ENCODE measurements around the gene KIAA1755.

The KIAA1755 gene

GRCh38 chr20:38171675-38172043 lies 88.9 kb downstream of the KIAA1755 start:
- DNase-seq (ENCODE audit: low read depth), result no peak
- H3K4me3 ChIP-seq (ENCODE audit: low read depth, low read length), result no peak overlapping the region
- no peak for TF ChIP-seq CTCF (IDR thresholded peaks at IDR 0.05; ENCODE audit: insufficient read depth, low read depth, low read length, missing control alignments)

- H3K4me3 ChIP-seq (ENCODE audit: low read depth, low read length), result no peak overlapping the region
- no peak for DNase-seq (ENCODE audit: low read depth)
- no peak for TF ChIP-seq CTCF (IDR thresholded peaks at IDR 0.05; ENCODE audit: insufficient read depth, low read depth, low read length, missing control alignments)
These were observed 89.5 kb downstream of the KIAA1755 start for GRCh38 chr20:38170826-38171674.

DNA sequence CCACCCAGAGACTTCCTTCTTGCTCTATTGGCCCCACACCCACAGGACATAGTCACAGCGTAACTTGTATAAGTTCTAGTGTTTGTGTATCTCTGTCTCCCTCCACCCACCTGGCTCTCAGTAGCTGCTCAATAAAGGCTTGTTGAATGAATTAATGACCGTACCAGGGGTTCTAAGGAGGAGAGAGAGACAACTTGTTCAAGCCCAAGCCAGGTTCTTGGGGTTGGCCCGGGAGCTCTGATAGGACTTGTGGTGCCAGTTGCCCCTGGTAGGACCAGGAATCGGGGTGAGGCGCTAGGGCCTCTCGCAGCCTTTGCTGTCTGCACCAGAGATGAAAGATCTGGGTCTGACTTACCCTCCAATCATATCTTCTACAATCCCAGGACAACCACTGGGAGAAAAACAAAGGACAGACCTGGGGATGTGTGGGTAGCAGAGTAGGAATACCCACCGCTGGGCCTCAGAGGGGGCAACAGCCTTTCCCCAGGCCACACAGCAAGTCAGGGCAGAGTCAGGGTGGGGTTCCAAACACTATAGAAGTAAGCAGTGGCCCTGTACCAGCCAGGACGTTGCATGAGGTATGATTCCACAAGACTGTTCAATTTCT lies 90.2 kb downstream of the KIAA1755 start:
- no peak for DNase-seq (ENCODE audit: low read depth)
- no peak for TF ChIP-seq CTCF (IDR thresholded peaks at IDR 0.05; ENCODE audit: insufficient read depth, low read depth, low read length, missing control alignments)

GRCh38 chr20:38169636-38170193 lies 90.8 kb downstream of the KIAA1755 start:
- H3K4me3 ChIP-seq (ENCODE audit: low read depth, low read length), result no peak overlapping the region
- TF ChIP-seq CTCF (IDR thresholded peaks at IDR 0.05; ENCODE audit: insufficient read depth, low read depth, low read length, missing control alignments), result no peak
- DNase-seq (ENCODE audit: low read depth), result no peak

More for the DNA sequence above, 90.2 kb downstream of the KIAA1755 start:
- H3K4me3 ChIP-seq (ENCODE audit: low read depth, low read length), result no peak overlapping the region

GRCh38 chr20:38168791-38169589 lies 91.5 kb downstream of the KIAA1755 start:
- no peak overlapping the region for H3K4me3 ChIP-seq (ENCODE audit: low read depth, low read length)
- DNase-seq (ENCODE audit: low read depth), result no peak
- no peak for TF ChIP-seq CTCF (IDR thresholded peaks at IDR 0.05; ENCODE audit: insufficient read depth, low read depth, low read length, missing control alignments)

DNA sequence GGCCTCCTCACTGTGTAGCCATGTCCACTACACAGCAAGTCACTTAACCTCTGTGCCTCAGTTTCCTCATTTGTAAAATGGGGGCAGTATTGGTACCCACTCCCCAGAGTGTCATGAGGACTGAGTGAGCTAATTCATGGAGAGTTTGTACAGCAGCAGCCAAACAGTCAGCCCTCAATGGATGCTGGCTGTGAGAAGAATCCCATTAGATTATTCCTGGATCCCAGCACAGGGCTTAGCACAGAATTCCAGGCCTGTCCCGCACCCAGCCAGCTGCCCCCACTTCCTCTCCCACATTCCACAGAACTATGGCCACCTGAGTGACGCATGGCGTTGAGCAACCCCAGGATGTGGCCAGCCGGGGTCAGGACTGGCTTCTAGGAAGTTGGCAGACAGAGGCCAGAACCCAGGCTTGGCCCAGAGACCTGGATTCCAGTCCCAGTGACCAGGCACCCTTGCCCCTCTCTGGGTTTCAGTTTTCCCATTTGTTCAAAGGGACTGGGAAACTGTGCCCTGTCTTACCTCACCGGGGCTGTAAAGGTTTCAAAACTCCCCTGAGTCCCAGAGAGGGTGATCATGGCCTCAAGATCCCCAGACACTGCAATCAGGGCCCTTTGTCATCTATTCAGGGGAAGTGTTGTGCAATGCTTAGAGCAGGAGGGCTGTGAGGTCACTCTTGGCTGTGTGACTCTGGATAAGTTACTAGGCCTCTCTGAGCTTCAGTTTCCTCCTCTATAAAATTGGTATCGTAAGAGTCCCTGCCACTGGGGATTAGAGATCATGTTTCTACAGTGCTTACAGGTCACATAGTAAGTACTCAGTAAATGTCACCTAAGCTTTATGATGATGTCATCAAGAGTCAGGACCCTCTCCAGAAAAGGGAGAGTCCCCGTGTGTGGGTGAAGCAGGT lies 92.4 kb downstream of the KIAA1755 start:
- no peak for TF ChIP-seq CTCF (IDR thresholded peaks at IDR 0.05; ENCODE audit: insufficient read depth, low read depth, low read length, missing control alignments)
- DNase-seq (ENCODE audit: low read depth), result no peak
- H3K4me3 ChIP-seq (ENCODE audit: low read depth, low read length), result no peak overlapping the region
